Keratinocyte (primary cell): ENCODE data around the gene HSBP1.

Experiments
- CTCF ChIP-seq, 3 experiments: IDR thresholded peaks in 1 of 3; conservative IDR thresholded peaks in 1 of 3; optimal IDR thresholded peaks in 1 of 3; 2 replicates in 2 of 3; 3 replicates in 1 of 3; pipeline versions ENCODE3 to v1.5.1; 2011; ENCODE audit warnings: low read length in 3 of 3, mild to moderate bottlenecking in 3 of 3, moderate library complexity in 2 of 3, control low read depth in 1 of 3, inconsistent platforms in 1 of 3; ENCODE audit not compliant: insufficient read depth in 2 of 3; ENCODE audit errors: extremely low read depth in 1 of 3
- EZH2 ChIP-seq: IDR thresholded peaks from one replicate; pipeline ENCODE4 v1.6.1; 2012; ENCODE audit warnings: inconsistent platforms, mild to moderate bottlenecking, low read length, moderate library complexity

- no peak for TF ChIP-seq CTCF (optimal IDR thresholded peaks at IDR 0.05 in 1 of 3, IDR thresholded peaks at IDR 0.05 in 1 of 3, conservative IDR thresholded peaks at IDR 0.05 in 1 of 3; ENCODE audit: extremely low read depth in 1 of 3, insufficient read depth in 2 of 3, low read length in 3 of 3)
- TF ChIP-seq EZH2: no peak
These were observed 35.0 kb upstream of the HSBP1 start for GRCh38 chr16:83772806-83773205.
